Endodermal cell (in vitro differentiated cells): ENCODE data around the gene GUCD1. TPM values are rescaled to one million over a fixed set of nuclear protein-coding genes. Genes with fewer than 3 reads are reported as not detected.

Source experiments
- DNase-seq: peaks from one replicate; pipeline ENCODE4 v3.0.0-alpha.2; 2017
- H3K27ac ChIP-seq: 2 replicates; pipeline ENCODE4 v1.5.1; 2013; ENCODE audit warnings: mild to moderate bottlenecking, low read depth, low read length, moderate library complexity
- H3K27me3 ChIP-seq: 2 replicates; pipeline ENCODE4 v1.6.1; 2013; ENCODE audit warnings: mild to moderate bottlenecking, low read length, moderate library complexity; ENCODE audit not compliant: insufficient read depth, control insufficient read depth, poor library complexity, severe bottlenecking
- H3K36me3 ChIP-seq: 2 replicates; pipeline ENCODE4 v1.7.0; 2013; ENCODE audit warnings: mild to moderate bottlenecking, low read length, moderate library complexity; ENCODE audit not compliant: control insufficient read depth, insufficient read depth
- H3K4me1 ChIP-seq: one replicate; pipeline ENCODE4 v1.7.0; 2013; ENCODE audit warnings: low read length; ENCODE audit not compliant: control insufficient read depth, insufficient read depth
- H3K4me3 ChIP-seq: 2 replicates; pipeline ENCODE4 v1.5.1; 2013; ENCODE audit warnings: mild to moderate bottlenecking, low read length, moderate library complexity
- H3K9ac ChIP-seq: 2 replicates; pipeline ENCODE4 v1.6.1; 2013; ENCODE audit warnings: mild to moderate bottlenecking, low read length, moderate library complexity; ENCODE audit not compliant: poor library complexity, severe bottlenecking; ENCODE audit errors: extremely low read depth
- H3K9me3 ChIP-seq: 2 replicates; pipeline ENCODE4 v1.6.1; 2013; ENCODE audit warnings: mild to moderate bottlenecking, low read length, moderate library complexity; ENCODE audit not compliant: control insufficient read depth
- H3K27ac Mint-ChIP-seq: 2 replicates; pipeline ENCODE4 v1.8.0; 2020; ENCODE audit warnings: mixed read lengths
- H3K27me3 Mint-ChIP-seq: 2 replicates; pipeline ENCODE4 v1.8.0; 2021; ENCODE audit warnings: mild to moderate bottlenecking, mixed read lengths; ENCODE audit not compliant: insufficient read depth
- H3K36me3 Mint-ChIP-seq: 2 replicates; pipeline ENCODE4 v1.8.0; 2020; ENCODE audit warnings: low read depth, mixed read lengths
- H3K4me1 Mint-ChIP-seq: 2 replicates; pipeline ENCODE4 v1.8.0; 2020; ENCODE audit warnings: mixed read lengths
- H3K4me3 Mint-ChIP-seq: 2 replicates; pipeline ENCODE4 v1.8.0; 2020; ENCODE audit warnings: mild to moderate bottlenecking, moderate library complexity, mixed read lengths
- H3K9me3 Mint-ChIP-seq: 2 replicates; pipeline ENCODE4 v1.8.0; 2020; ENCODE audit warnings: mild to moderate bottlenecking, mixed read lengths
- WGBS, 2 experiments: methylation state at CpG; one replicate each; pipeline versions ENCODE4 v1.1.5 to v1.1.7; 2013; ENCODE audit warnings: missing lambda C conversion rate in 2 of 2, mixed read lengths in 1 of 2; ENCODE audit not compliant: insufficient coverage in 1 of 2, insufficient read length in 1 of 2; 5-methylcytosine and 5-hydroxymethylcytosine counted together
- total RNA-seq, 2 donors: library from RNA; stranded (reverse); fragmentation: NEBNext Ultra II Directional in 1 of 2; extraction: Animal tissue kit (Norgen Biotek cat#: 25700) in 1 of 2; gene quantifications; 2 replicates in 1 of 2; 3 replicates in 1 of 2; pipeline ENCODE4 v1.2.1, GENCODE V29; 2021
- TF ChIP-seq, protein P1 (sequence below): fragments of 200-600 bp; sonication (generic); conservative IDR thresholded peaks from 2 replicates; pipeline ENCODE4 v1.5.0; 2021; ENCODE audit warnings: antibody characterized with exemption, mild to moderate bottlenecking

Gene GUCD1
- total RNA-seq, 2 donors from 2014 or later, result 64.7 to 73.6 TPM

DNA sequence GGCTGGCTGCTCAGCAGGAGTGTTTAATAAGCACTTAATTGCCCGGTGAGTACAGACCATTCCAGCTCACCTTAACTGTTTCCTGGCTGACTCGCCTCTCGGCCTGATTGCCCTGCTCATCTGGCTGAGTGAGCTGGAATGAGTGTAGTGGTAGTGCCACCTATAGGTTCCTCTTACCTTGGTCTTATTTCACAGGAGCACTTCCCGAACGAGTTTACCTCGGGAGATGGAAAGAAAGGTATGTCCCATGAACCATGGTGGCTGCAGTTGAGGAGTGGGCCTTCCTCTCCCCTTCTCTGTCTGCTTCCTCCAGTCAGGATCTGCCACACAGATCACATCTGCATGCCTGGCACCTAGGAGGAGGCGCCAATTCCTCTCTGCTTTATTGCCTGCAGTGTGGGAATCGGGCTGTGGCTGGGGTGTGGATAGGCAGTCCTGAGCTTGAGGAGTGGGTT, 33.1 kb downstream of the GUCD1 start:
- H3K27me3 Mint-ChIP-seq, result peaks cover 16% of the 10 kb centered on the region

DNA sequence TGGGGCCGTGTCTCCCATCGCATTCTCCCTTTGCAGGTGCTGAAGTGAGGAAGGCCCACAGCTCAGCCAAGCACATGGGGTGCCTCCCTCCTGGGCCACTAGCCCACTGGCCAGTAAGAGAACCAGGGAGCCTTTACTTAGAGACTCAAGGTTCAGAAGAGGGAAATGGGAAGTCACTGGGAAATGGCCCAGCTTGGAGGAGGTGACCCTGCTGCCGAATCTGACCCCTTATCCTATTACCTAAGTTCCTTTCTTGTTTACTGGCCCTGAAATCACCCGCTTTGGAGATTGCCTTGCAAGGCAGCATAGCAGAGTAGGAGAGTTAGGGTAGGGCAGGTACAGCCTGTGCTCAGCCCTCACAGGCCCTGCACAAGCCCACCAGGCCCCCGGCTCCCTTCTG, 35.4 kb downstream of the GUCD1 start:
- Histone ChIP-seq H3K9me3 (no peaks in the 10 kb centered on the region), H3K4me3 (no peak overlapping the region), H3K27ac (no peak overlapping the region), H3K27me3 (peaks cover 4% of the 10 kb centered on the region), H3K4me1 (peaks cover 7% of the 10 kb centered on the region), H3K36me3 (no peaks in the 10 kb centered on the region), H3K9ac (no peak overlapping the region)
- 95% methylated on average over 3 to 5 of the region's 5 CpGs for WGBS, 2 experiments
- DNase-seq, result no peak
- Mint-ChIP-seq H3K36me3 (no peaks in the 10 kb centered on the region), H3K9me3 (no peaks in the 10 kb centered on the region), H3K27ac (no peak overlapping the region), H3K4me3 (no peak overlapping the region), H3K4me1 (peaks cover 16% of the 10 kb centered on the region), H3K27me3 (peaks cover 29% of the 10 kb centered on the region)
- TF ChIP-seq, protein P1, sequence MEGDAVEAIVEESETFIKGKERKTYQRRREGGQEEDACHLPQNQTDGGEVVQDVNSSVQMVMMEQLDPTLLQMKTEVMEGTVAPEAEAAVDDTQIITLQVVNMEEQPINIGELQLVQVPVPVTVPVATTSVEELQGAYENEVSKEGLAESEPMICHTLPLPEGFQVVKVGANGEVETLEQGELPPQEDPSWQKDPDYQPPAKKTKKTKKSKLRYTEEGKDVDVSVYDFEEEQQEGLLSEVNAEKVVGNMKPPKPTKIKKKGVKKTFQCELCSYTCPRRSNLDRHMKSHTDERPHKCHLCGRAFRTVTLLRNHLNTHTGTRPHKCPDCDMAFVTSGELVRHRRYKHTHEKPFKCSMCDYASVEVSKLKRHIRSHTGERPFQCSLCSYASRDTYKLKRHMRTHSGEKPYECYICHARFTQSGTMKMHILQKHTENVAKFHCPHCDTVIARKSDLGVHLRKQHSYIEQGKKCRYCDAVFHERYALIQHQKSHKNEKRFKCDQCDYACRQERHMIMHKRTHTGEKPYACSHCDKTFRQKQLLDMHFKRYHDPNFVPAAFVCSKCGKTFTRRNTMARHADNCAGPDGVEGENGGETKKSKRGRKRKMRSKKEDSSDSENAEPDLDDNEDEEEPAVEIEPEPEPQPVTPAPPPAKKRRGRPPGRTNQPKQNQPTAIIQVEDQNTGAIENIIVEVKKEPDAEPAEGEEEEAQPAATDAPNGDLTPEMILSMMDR, result no peak

More for the DNA sequence above, 33.1 kb downstream of the GUCD1 start:
- Mint-ChIP-seq H3K9me3 (no peaks in the 10 kb centered on the region), H3K36me3 (no peaks in the 10 kb centered on the region), H3K4me1 (peaks cover 9% of the 10 kb centered on the region), H3K27ac (no peak overlapping the region), H3K4me3 (no peak overlapping the region)
- Histone ChIP-seq H3K27ac (no peak overlapping the region), H3K36me3 (no peaks in the 10 kb centered on the region), H3K4me3 (no peak overlapping the region), H3K27me3 (no peaks in the 10 kb centered on the region), H3K4me1 (peaks cover 9% of the 10 kb centered on the region), H3K9me3 (no peaks in the 10 kb centered on the region), H3K9ac (no peak overlapping the region)
- DNase-seq, result peak; percentile 92
- WGBS, 2 experiments, result 4 to 24% methylated on average over 3 to 8 of the region's 8 CpGs
- TF ChIP-seq, protein P1, result peak; percentile 86

- no peaks in the 10 kb centered on the region for H3K9me3 Mint-ChIP-seq
- Histone ChIP-seq H3K27ac (no peak overlapping the region), H3K4me1 (peaks cover 13% of the 10 kb centered on the region), H3K4me3 (no peak overlapping the region), H3K27me3 (peaks cover 4% of the 10 kb centered on the region), H3K9ac (no peak overlapping the region), H3K36me3 (no peaks in the 10 kb centered on the region), H3K9me3 (no peaks in the 10 kb centered on the region)
- 94 to 100% methylated on average over 2 to 9 of the region's 9 CpGs for WGBS, 2 experiments
- H3K4me3 Mint-ChIP-seq, result no peak overlapping the region
- no peak for DNase-seq
- peaks cover 21% of the 10 kb centered on the region for H3K4me1 Mint-ChIP-seq
- no peak overlapping the region for H3K27ac Mint-ChIP-seq
- TF ChIP-seq, protein P1, result no peak
- peaks cover 29% of the 10 kb centered on the region for H3K27me3 Mint-ChIP-seq
- H3K36me3 Mint-ChIP-seq, result no peaks in the 10 kb centered on the region
Observed at GRCh38 chr22:24518771-24519485, 36.0 kb downstream of the GUCD1 start.
